CD4-positive, alpha-beta T cell treated with Interleukin-17A for 1 hour (primary cell): ENCODE data around the gene PFKL.
"Not testable (repeated sequence)": the region's sequence is repeated elsewhere in the genome, so short reads cannot be mapped to it uniquely, and the experiment has no call there.

Experiments
- DNase-seq: peaks from one replicate; pipeline ENCODE4 v3.0.0-alpha.2; 2020

The PFKL gene

GRCh38 chr21:44279354-44280260, 20.2 kb upstream of the PFKL start:
- DNase-seq, result no peak

- no peak for DNase-seq
These were observed 18.1 kb upstream of the PFKL start for GRCh38 chr21:44281801-44282200.

DNA sequence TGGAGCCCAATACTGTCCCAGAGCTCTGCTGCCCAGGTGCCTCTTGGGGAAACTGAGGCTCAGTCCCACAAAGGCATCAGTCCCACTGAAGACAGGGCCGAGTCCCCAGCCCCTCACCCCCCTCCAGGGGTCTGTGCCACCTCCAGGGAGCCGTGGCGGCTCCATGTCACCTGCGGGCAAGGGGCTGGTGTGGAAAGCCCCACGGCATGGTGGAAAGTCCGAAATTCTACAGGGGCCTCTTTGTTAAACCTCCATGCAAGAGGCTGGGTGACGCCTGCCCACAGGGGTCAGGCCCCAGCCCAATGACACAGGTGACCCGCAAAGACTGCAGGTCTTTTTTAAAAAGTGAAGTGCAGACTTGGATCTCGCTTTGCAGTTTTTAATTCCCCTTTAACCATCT, 17.5 kb upstream of the PFKL start:
- no peak for DNase-seq

DNA sequence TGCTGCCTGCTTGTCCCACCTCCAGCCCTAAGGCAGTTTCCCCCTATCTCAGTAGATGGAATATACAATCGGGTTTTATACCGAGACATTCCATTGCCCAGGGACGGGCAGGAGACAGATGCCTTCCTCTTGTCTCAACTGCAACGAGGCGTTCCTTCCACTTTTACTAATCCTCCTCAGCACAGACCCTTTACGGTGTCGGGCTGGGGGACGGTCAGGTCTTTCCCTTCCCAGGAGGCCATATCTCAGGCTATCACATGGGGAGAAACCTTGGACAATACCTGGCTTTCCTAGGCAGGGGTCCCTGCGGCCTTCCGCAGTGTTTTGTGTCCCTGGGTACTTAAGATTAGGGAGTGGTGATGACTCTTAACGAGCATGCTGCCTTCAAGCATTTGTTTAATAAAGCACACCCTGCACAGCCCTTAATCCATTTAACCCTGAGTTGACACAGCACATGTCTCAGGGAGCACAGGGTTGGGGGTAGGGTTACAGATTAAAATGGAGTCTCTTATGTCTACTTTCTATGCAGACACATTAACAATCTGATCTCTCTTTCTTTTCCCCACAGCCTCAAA, 16.6 kb upstream of the PFKL start:
- not testable (repeated sequence) for DNase-seq

- DNase-seq, result no peak
These were observed 15.9 kb upstream of the PFKL start for GRCh38 chr21:44283948-44284347.

DNA sequence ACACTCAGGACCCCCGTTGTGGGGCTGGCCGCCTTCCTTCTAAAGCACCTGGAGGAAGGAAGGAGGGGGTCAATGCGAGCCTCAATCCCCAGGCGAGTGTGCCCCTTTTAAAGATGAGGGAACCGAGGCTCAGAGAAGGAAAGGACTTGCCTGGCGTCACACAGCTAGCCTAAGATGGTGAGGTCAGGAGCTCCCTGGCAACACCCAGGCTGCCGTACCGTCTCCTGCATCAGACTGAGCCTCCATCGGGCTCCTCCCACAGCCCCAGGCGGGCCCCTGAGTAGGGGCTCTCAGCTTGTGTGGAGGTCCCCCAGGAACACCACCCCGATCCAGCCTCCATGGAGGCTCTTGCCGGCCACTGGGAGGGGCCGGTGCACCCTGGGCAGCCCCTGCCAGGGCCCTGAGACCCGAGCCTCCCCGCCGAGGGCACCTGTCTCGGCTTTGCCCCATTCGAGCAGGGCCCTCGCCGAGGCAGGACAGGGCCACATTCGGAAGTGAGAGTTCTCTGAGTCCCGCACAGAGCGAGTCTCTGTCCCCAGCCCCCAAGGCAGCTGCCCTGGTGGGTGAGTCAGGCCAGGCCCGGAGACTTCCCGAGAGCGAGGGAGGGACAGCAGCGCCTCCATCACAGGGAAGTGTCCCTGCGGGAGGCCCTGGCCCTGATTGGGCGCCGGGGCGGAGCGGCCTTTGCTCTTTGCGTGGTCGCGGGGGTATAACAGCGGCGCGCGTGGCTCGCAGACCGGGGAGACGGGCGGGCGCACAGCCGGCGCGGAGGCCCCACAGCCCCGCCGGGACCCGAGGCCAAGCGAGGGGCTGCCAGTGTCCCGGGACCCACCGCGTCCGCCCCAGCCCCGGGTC, 14.5 kb upstream of the PFKL start, which contains the start of gene AIRE:
Gene AIRE (plus strand): TSS at position 739 of the 855 bp plus-strand sequence. CDS start 131 bp downstream, outside the sequence.
- DNase-seq, result no peak

GRCh38 chr21:44286086-44286715, 13.7 kb upstream of the PFKL start:
- no peak for DNase-seq

- no peak for DNase-seq
These were observed 12.9 kb upstream of the PFKL start for GRCh38 chr21:44286716-44287632.

GRCh38 chr21:44288251-44289110, 11.4 kb upstream of the PFKL start:
- DNase-seq, result no peak

GRCh38 chr21:44289381-44290010, 10.4 kb upstream of the PFKL start:
- DNase-seq, result no peak

DNA sequence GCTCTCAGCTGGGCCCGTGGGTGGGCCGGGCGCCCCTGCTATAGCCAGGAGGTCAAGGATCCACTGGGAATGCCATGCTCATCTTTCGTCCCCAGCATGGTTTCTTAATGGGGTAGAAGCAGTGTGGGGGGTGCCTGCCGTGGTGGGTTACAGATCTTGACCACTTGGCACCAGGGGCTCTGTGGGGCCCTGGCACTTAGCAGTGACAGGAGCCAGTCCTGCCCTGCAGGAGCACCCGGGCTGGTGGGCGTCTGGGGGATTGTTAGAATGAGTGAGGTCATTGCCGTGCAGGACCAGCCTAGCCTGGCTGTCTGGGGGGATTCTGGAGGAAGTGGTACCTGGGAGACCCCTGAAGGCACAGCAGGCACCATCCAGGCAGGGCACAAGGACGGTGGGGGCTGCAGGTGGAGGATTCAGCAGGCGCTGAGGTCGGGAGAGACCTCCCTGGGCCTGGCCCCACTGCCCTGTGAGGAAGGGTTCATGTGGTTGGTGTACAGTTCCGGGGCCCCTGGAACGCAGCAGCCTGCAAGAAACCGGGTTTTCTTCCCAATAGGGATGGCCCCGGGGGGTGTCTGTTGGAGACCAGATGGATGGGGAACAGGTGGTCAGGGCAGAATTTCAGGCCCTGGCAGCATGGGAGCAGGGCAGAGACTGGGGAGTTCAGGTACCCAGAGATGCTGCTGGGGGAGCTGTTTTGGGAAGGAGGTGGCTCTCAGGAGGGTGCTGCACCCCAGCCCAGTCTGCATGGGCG, 9.4 kb upstream of the PFKL start:
- no peak for DNase-seq

DNA sequence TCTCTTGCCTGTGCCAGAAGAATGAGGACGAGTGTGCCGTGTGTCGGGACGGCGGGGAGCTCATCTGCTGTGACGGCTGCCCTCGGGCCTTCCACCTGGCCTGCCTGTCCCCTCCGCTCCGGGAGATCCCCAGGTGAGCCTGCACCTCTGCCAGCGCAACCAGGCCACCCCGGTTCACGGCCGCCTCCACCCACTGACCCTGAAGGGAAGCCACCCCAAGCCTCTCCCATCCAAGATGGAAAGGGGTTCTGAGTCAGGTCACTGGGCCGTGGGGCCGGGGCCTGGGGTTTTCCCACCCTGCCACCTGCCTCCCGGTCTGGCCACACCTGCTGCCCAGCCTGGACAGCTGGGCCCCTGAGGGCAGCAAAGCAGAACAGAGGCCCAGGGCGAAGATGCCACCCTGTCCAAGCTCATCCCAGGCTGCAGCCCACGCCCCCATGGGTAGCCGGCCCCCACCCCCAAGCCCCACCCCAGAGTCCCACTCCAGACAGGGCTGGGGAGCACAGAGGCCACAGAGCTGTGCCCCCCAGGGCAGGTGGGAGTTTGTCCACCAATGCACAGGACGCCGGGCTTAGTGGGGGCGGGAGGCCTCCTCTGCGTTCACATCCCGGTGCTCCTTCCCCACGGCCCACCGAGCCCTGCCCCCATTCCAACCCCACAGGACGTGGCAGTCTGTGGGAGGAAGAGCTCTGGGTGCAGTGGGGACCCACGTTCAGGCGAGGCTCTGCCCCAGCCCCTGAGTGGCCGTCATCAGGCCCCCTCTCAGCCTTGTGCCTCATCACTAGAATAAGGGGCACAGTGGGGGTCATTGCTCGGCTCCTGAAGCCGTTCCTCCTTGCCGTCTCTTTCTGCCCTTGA, 8.5 kb upstream of the PFKL start:
- DNase-seq, result no peak

- no peak for DNase-seq
These were observed 7.7 kb upstream of the PFKL start for GRCh38 chr21:44291936-44292811.

DNA sequence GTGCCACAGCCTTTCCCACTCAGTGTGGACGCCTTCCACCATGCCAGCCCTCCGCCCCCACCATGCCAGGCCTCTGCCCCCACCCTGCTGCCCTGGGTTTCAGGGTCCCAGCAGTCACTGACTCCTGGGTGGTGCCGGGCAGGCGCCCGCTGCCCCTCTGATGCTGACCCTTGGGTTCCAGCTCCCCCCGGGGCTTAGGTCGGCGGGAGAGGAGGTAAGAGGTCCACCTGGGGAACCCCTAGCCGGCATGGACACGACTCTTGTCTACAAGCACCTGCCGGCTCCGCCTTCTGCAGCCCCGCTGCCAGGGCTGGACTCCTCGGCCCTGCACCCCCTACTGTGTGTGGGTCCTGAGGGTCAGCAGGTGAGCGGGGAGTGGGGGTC, 7.0 kb upstream of the PFKL start:
- DNase-seq, result no peak

GRCh38 chr21:44293551-44294231, 6.2 kb upstream of the PFKL start:
- peak; percentile 73 for DNase-seq

GRCh38 chr21:44294391-44295162, 5.3 kb upstream of the PFKL start:
- DNase-seq, result peak; percentile 9
